DLD1 (cell line): ENCODE measurements around the gene TRAPPC10.

Experiments used
- in situ Hi-C: cut with HindIII; loops from 2 replicates; pipeline ENCODE4 v1.10.0; 2017; ENCODE audit warnings: low sequenced_read_pairs

Gene TRAPPC10

GRCh38 chr21:44063151-44063912 lies 51.2 kb downstream of the TRAPPC10 start:
- in situ Hi-C loops: no loop called here

DNA sequence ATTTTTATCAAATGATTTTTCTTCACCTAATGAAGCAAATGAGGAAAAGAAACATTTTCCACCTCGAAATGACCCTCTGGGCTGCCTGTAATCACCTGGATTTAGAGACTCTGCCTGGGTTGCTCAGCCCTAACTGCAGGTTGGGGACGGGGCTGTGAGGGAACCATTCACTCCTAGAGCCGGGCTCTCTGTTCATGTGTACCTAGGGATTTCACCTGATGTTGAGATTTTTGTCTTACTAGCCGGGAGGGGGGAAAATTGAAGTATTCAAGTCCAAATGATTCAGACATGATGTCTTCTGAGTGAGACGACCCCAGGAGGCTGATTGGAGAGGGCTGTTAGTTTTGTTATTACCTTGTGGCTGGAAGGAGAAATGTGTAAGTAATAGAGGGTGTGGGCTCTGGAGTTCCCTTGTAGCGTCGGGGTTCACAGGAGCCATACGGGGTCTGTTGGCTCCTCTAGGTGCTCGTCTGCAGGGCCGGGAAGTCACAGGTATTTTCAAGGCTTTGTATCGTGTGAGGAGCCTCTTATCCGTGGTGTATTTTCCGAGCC lies 52.8 kb downstream of the TRAPPC10 start:
- in situ Hi-C loops: no loop called here

GRCh38 chr21:44065428-44065827 lies 53.3 kb downstream of the TRAPPC10 start:
- in situ Hi-C loops: no loop called here

DNA sequence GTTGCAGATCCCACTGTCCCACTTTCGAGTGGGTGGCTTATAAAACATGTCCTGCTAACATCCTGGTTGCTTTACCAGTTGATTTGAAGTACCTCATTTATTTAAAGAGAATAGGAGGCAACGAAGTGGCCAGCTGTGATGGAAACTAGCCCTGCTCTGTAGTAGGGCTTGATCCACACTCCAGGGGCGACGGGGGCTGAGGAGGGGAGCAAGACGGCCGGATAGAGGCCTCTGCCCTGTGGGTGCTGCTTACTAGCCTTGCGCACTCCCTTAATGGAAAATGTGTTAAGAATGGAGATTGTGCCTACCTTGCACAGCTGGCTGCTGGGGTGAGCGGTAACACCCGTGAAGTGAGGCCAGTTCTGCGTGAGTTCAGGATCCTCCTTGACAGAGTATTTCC lies 54.0 kb downstream of the TRAPPC10 start:
- in situ Hi-C loops: no loop called here

- in situ Hi-C loops: no loop called here
These were observed 55.1 kb downstream of the TRAPPC10 start for GRCh38 chr21:44067011-44067839.

DNA sequence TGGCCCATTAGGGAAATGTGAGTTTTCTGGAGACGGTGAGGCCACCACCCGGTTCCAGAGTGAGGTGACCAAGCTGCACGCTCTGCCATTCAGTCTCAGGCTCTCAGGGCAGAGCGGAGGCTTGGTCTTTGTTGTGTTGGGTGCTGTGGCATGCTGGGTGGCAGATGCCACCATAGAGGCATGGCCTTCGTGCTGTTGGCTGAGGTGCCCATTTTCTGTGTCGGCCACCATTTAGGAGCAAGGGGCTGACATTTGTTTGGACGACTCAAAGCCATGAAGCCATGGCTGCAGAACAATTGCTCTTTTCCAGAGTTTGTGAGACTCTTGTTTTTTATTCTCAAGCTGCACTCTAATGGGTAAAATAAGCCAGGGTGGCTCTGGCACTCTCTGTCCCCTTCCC lies 58.3 kb downstream of the TRAPPC10 start:
- in situ Hi-C loops: no loop called here

DNA sequence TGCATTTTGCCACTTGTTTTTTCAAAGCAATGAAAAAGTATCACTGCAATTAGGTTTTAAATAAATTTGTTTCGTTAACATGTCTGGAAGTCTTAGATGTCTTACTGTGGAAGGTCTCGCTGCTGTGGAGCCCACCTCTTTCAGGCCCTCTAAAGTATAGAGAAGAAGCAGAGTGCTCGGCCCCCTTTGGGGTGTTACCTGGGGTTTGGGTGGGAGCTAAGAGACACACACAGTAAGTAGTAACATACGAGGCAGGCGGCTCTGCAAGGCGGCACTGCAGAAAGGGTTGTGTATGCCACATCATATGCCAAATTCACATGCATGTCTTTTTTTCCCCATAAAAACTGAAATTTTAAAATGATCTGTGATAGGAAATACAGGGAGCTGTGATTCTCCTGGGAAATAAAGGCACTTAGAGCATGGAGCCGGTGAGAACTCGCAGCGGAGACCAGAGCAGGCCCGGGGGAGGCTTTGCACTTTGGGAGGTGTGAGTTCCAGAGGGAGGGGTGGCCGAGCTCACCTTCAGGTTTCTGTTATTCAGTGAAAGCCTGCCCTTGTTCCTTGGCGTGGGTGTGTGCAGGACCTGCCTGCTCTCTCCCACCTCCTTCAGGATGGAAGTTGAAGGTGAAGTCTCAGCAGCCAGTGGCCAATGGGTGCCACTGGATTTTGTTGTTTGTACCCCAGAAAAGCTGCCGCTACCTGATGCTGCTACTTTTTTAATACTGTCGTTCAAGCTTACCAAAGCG lies 59.4 kb downstream of the TRAPPC10 start:
- in situ Hi-C loops: no loop called here

GRCh38 chr21:44072111-44072510 lies 60.0 kb downstream of the TRAPPC10 start:
- in situ Hi-C loops: no loop called here

DNA sequence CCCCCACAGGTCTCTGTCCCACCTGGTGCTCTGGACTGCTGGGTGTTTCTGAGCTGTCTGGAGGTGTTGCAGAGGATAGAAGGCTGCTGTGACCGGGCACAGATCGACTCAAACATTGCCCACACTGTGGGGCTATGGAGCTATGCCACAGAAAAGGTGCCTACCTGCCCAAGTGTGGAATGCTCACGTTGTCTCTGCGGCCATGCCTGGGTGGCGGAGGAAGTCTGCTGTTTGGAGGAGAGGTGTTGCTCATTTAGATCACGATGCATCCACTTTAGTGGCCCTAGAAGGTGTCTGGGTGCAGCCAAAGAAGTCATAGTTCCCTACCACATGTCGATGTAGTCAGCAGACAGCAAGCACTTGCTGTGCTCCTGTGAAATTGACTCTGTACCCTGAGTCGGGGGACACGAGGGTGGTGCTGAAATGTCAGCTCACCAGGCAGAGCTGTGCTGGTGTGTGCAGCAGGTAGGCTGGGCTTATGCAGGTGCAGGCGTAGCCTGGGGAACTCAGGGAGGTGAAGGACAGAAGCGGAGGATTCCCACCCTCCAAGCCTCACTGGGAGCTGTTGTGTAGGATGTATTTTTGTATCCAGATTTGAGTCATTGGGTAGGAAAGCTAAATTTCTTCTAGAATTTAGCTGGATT lies 62.3 kb downstream of the TRAPPC10 start:
- in situ Hi-C loops: no loop called here

DNA sequence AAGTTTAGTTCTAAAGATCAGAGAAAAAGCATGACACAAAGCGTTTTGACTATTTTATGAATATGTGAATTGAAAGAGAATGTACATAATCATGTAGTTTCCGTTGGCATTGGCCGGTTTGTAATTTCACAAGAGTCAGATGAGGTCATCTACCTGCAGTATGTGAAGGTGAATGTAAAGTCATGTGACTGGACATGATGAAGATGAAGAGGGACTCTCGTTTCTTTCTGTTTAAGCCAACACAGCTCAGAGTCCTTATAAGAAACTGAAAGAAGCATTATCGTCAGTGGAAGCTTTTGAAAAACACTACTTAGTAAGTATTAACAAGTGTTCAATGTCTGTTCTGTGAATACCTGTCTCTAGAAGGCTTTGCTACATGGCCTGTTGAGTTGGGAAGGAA lies 64.2 kb downstream of the TRAPPC10 start:
- in situ Hi-C loops: no loop called here

DNA sequence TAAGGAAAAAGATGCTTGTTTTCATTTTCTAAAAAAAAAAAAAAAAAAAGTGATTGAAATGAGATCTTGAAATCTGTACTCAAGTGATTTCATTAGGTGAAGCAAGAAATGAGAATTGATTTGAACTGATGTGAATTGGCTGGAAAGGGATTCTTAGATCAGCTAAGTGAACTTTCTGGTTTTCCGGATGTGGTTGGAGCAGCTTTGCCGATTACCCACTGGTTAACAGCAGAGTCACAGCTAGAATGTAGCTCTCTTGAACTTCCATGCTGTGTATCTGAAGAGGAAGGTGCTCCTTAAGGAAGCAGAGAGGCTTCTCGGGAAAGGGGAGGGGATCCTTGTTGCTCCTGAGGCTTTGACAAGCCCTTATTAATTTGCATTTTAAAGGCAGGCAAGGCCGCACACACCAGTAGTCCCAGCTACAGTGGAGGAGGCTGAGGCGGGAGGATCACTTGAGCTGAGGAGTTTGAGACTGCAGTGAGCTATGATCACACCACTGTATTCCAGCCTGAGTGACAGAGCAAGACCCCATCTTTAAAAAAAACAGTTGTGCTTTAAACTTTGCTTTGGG lies 66.4 kb downstream of the TRAPPC10 start:
- in situ Hi-C loops: no loop called here

DNA sequence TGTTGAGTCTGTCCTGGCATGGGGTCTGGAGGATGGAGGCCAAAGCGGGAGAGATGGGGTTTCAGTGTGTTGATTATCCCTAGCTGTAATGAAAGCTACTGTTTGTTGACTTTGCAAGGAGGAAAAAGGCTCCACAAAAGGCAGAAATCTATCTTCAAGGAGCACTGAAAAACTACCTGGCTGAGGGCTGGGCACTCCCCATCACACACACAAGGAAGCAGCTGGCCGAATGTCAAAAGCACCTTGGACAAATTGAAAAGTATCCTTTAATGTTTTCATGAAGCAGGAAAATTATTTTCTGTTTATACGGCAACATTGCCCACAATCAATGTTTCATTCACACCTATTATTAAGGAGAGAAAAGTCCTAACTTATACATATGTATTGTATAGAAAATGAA lies 67.3 kb downstream of the TRAPPC10 start:
- in situ Hi-C loops: no loop called here

- in situ Hi-C loops: no loop called here
These were observed 67.7 kb downstream of the TRAPPC10 start for GRCh38 chr21:44079846-44080245.

DNA sequence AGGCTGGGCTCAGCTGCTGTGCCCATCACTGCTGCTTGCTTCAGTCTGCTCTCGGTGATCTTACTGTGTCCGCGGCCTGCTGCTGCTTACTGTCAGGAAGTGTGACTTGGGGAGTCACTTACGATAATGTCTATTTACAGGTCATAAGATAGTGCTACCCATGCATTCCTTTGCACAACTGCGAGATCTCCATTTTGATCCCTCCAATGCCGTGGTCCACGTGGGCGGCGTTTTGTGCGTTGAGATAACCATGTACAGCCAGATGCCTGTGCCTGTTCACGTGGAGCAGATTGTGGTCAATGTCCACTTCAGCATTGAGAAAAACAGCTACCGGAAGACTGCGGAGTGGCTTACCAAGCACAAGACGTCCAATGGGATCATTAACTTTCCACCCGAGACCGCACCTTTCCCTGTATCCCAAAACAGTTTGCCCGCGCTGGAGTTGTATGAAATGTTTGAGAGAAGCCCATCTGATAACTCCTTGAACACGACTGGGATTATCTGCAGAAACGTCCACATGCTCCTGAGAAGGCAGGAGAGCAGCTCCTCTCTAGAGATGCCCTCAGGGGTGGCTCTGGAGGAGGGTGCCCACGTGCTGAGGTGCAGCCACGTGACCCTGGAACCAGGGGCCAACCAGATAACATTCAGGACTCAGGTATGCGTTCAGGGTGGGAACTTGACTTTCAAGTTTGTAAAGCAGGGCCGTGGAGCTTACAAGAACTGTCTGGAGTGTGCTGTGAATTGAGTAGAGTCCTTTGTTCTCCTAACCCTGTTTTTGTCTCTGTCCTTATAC lies 70.7 kb downstream of the TRAPPC10 start:
- in situ Hi-C loops: no loop called here

GRCh38 chr21:44083631-44084291 lies 71.7 kb downstream of the TRAPPC10 start:
- in situ Hi-C loops: no loop called here

DNA sequence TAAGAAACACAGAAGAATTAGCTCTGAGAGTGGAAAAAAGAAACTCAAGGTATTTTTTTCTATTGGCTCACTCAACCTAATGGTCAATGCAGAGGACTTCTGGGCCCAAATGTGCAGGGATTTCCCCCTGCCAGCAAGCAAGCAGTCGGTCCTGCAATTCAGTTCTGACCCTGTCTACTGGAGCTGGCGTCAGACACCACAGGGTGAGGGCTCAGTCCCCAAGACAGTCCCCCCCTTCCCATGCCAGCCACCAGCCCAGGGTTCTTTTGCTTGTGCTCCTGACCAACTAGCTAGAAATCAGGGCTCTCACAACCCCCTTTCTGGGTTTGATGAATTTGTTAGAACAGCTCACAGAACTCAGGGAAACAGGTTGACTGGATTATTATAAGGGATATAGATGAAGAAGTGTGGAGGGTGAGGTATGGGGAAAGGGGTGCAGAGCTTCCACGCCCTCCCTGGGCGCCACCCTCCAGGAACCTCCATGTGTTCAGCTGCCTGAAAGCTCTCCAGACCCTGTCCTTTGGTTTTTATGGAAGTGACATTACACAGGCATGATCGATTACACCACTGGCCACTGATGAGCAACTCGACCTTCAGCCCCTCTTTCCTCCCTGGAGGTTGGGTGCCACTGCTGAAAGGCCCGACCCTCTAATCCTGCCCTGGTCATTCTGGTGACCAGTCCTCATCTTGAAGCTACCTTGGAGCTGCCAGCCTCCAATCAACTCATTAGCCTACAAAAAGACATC lies 72.6 kb downstream of the TRAPPC10 start:
- in situ Hi-C loops: no loop called here

DNA sequence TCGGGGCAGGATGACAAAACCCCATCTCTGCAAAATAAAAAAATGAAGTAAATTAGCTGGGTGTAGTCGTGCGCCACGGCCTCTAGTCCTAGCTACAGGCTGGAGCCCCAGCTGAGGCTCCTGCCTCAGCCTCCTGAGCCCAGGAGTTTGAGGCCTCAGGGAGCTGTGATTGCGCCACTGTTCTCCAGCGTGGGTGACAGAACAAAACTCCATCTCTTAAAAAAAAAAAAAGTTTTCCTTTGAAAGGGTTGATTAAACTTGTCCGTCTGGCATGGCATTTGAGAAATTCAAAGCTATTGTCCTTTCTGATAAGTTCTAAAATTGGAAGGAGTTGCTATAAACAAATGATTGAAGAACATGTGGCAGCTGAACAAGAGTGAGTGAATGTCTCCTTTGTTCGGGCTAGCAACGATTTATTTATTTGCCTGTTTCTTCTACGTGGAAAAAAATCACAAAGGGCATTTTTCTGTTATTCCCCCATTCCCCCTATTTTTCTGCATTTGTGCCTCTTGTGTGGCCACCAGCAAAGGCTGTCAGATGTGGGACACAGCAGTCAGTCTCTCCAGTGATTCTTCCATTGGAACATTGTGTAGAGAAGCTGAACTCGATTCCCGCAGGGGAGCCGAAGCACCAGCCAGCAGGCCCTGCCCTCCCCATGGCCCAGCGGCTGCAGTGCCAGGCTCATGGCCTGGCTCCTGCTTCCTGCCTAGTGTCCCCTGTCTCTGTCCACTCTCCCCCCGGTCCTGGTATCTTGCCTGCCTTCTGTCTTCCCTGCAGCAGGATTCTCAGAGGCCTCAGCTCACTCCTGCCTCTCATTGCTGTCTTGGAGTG lies 73.6 kb downstream of the TRAPPC10 start:
- in situ Hi-C loops: no loop called here
